Measurements from ENCODE around the gene AGAP3.

AGAP3 gene

GRCh38 chr7:151192002-151192539, 105.8 kb downstream of the AGAP3 start:
- no peak for DNase-seq

GRCh38 chr7:151193203-151193978, 107.1 kb downstream of the AGAP3 start:
- DNase-seq: no peak
